IPS-15b (cell line): ENCODE measurements around the gene MAML2.

Experiments used
- H3K27me3 ChIP-seq: one replicate; pipeline ENCODE4 v1.6.1; 2013; ENCODE audit warnings: low read length; ENCODE audit not compliant: control insufficient read depth, insufficient read depth
- H3K36me3 ChIP-seq: one replicate; pipeline ENCODE4 v1.6.1; 2013; ENCODE audit warnings: low read length; ENCODE audit not compliant: control insufficient read depth, insufficient read depth
- H3K4me1 ChIP-seq: one replicate; pipeline ENCODE4 v1.6.1; 2013; ENCODE audit warnings: mild to moderate bottlenecking, low read length; ENCODE audit not compliant: control insufficient read depth, insufficient read depth
- H3K4me3 ChIP-seq: one replicate; pipeline ENCODE4 v1.5.1; 2013; ENCODE audit warnings: low read depth, low read length
- H3K9ac ChIP-seq: one replicate; pipeline ENCODE4 v1.6.1; 2013; ENCODE audit warnings: low read depth, mild to moderate bottlenecking, low read length
- H3K9me3 ChIP-seq: one replicate; pipeline ENCODE4 v1.6.1; 2013; ENCODE audit warnings: mild to moderate bottlenecking, low read length; ENCODE audit not compliant: control insufficient read depth, insufficient read depth

The MAML2 gene

DNA sequence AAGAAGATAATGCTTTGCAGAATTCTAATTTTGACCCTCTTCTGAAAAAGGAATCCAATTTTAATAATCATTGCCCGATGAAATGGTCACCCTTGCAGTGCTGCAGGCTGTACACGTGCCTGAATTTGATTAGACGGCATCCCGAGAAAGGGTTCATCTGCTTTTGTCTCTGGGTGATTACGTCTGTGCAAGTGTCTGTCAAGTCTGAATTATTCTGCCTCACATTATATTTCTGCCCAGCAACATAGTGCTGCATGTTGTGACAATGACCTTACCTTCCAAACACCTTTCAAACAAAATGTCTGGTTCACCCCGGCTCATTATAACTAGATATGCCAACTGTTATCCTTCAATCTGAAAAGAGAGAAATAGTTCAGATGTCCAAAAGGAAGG lies 164.1 kb downstream of the MAML2 start:
- Histone ChIP-seq H3K27me3 (no peaks in the 10 kb centered on the region), H3K4me3 (no peak overlapping the region), H3K9ac (no peak overlapping the region), H3K9me3 (no peaks in the 10 kb centered on the region), H3K4me1 (peaks cover 22% of the 10 kb centered on the region), H3K36me3 (no peaks in the 10 kb centered on the region)

DNA sequence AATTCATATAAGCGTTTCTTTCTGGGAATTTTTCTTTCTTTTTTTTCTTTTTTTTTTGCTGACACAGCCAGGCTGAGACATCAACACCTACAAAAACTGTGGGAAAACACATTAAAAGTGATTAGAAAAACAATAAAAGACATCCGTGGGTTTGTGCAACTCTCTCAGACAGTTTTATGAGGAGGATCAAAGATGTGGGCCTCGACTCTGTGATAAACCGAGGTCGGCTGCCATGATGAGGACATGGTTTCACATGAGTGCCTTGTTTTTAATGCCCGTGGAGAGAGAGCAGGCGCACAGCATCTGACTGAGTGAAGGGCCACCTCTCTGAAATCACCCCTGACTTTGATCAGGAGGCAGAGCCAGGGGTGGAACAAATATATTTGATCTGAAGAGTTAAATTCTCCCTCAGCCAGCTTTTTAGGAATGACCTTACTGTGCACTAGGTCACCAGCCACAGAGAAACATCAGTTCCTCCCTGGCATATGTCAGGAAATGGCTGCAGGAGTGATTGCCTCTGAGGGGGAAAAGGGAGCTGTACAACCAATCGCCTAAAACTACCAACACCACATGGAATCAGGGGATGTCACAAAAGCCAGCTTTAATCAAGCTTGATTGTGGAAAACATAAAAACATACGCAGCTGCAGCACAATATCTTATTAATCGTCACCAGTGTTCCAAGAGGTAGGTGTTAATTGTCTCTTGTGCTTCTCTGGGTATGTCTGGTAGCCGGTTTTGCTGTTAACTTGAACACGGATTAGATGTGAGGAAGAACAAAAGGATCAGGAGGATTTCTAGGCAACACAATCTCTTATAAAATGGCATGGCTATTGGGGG lies 164.7 kb downstream of the MAML2 start:
- Histone ChIP-seq H3K4me3 (no peak overlapping the region), H3K27me3 (no peaks in the 10 kb centered on the region), H3K36me3 (no peaks in the 10 kb centered on the region), H3K9me3 (no peaks in the 10 kb centered on the region), H3K9ac (no peak overlapping the region), H3K4me1 (peaks cover 22% of the 10 kb centered on the region)

DNA sequence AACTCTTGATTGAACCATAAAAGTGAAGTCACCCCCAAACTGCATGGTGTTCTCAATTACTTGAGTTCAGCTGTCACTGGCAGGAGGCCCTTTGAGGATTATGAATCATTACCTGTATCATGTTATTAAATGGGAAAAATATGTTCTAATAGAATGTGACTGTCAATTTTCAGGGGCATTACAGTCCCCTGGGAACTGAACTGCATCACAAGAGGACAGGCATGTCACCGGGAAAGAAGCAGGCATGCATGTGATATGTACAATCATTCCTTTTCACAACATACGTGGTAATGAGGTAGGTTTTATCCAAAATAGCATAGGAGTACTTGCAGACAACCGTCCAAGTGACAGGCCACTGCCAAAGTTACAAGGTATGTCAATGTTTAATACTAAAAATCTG lies 165.8 kb downstream of the MAML2 start:
- Histone ChIP-seq H3K36me3 (no peaks in the 10 kb centered on the region), H3K27me3 (no peaks in the 10 kb centered on the region), H3K9ac (no peak overlapping the region), H3K4me1 (peaks cover 18% of the 10 kb centered on the region), H3K4me3 (no peak overlapping the region), H3K9me3 (no peaks in the 10 kb centered on the region)

DNA sequence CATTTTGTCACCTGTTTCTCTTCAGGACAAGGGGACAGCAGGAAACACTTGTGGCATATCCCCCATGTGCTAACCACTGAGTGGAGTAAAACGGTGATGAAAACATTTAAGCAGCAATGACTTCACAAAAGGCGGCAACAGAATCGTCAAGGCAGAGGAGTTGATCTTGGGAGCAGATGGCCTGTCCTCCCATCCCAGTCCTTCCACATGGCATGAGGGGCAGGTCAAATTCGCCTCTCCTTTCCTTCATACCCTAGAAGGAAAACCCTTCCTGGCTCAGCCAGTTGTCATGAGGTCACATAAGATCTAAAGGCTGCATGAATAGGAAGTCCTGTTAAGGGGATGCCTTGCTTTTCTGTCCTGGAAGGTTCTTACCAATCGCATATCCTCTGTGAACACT lies 169.1 kb downstream of the MAML2 start:
- H3K27me3 ChIP-seq, result no peaks in the 10 kb centered on the region
- H3K9ac ChIP-seq, result no peak overlapping the region
- H3K9me3 ChIP-seq, result no peaks in the 10 kb centered on the region
- no peak overlapping the region for H3K4me3 ChIP-seq
- H3K36me3 ChIP-seq, result no peaks in the 10 kb centered on the region
- peaks cover 2% of the 10 kb centered on the region for H3K4me1 ChIP-seq

DNA sequence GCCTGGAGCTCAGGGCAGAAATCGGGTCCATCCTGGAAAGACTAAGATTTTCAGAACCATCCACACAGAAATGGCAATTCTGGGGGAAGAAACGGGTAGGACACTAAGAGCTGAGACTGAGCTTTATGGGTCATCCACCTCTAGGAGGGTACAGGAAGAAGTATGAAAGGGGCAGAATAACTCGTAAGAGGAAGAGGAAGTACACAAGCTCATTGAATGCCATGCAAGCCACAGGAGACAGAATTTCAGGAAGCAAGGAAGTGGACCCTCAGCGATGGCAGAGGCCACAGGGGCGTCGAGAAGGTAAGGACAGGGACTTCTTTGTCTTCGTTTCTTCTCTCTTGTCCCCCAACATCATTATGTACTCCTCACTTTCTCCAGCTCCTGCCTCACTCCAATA lies 169.6 kb downstream of the MAML2 start:
- H3K9ac ChIP-seq, result no peak overlapping the region
- H3K9me3 ChIP-seq, result no peaks in the 10 kb centered on the region

DNA sequence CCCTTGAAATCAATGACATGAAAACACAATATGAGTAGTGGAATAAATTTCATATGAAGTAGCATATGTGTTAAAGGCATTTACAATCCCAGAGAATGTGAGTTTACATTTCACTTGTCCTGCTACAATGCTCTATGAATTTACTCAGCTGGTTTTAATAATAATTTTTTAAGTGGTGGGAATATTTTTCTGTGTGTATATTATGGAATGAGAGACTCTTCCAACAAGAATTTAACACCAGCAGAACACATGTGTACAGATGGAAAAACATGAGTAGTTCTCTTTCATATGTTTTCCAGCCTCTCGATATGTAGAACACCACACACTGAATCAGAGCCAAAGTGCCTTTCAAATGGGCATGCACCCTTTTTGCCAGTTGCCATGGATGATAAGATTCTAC lies 170.4 kb downstream of the MAML2 start:
- Histone ChIP-seq H3K9ac (no peak overlapping the region), H3K9me3 (no peaks in the 10 kb centered on the region), H3K36me3 (no peaks in the 10 kb centered on the region), H3K27me3 (no peaks in the 10 kb centered on the region), H3K4me1 (peaks cover 2% of the 10 kb centered on the region), H3K4me3 (no peak overlapping the region)

More for the DNA sequence above, 169.6 kb downstream of the MAML2 start:
- Histone ChIP-seq H3K36me3 (no peaks in the 10 kb centered on the region), H3K4me1 (peaks cover 2% of the 10 kb centered on the region), H3K4me3 (no peak overlapping the region), H3K27me3 (no peaks in the 10 kb centered on the region)

DNA sequence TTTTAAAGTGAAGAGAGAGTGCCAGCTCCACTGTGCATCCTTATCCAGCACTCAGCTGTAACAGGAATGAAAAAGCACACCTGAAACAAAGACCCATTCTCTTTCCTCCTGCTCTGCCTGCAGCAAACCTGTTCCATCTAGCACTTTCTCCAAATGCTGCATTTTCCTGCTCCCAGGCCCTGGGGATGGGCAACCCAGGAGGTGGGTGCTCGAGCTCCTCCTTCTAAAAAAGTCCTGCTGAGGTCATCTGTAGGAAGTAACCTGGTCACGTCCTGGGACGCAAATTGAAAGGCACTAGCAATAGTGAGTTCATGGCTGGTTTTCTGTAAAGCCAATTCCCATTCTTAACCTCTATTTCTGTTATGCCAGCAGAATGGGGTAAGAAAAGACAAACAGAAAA lies 173.7 kb downstream of the MAML2 start:
- Histone ChIP-seq H3K9ac (no peak overlapping the region), H3K27me3 (no peaks in the 10 kb centered on the region), H3K4me3 (no peak overlapping the region), H3K36me3 (no peaks in the 10 kb centered on the region), H3K9me3 (no peaks in the 10 kb centered on the region), H3K4me1 (peaks cover 2% of the 10 kb centered on the region)

DNA sequence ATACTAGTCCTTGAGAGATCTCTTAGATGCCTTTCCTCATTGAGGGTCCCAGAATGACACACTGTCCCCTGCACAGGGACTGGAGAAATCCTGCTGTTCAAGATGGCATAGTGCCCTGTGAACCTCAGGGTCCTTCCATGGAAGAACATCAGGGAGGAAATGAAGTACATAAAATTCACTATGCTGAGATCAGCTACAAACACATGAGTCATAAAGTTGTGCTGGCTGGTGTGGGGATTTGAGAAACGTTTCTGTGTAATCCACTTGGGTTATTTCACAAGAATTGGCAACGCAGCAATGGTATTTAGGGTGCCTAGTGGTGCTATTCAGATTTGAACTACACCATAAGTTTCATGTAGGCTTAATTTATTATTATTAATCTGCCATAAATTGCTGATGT lies 174.4 kb downstream of the MAML2 start:
- H3K27me3 ChIP-seq, result no peaks in the 10 kb centered on the region
- peaks cover 2% of the 10 kb centered on the region for H3K4me1 ChIP-seq
- H3K9ac ChIP-seq, result no peak overlapping the region
- H3K9me3 ChIP-seq, result no peaks in the 10 kb centered on the region
- no peak overlapping the region for H3K4me3 ChIP-seq
- H3K36me3 ChIP-seq, result no peaks in the 10 kb centered on the region

DNA sequence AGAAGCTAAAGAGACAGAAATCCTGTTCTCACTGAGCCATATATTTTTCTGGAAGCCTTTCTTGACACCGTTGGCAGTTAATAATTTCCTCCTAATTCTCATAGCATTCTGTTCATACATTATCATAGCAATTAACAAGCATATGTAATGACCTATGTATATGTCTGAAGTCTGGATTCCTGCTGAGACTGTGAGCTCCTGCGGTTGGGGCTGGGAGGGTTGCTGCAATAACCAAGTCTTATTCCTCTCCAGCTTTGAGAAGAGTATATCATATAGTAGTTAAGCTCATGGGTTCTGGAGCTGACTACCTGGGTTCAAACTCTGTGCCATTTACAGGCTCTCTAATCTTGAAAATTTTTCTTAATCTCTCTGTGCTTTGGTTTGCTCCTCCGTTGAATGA lies 175.2 kb downstream of the MAML2 start:
- Histone ChIP-seq H3K9ac (no peak overlapping the region), H3K4me1 (peaks cover 2% of the 10 kb centered on the region), H3K36me3 (no peaks in the 10 kb centered on the region)

DNA sequence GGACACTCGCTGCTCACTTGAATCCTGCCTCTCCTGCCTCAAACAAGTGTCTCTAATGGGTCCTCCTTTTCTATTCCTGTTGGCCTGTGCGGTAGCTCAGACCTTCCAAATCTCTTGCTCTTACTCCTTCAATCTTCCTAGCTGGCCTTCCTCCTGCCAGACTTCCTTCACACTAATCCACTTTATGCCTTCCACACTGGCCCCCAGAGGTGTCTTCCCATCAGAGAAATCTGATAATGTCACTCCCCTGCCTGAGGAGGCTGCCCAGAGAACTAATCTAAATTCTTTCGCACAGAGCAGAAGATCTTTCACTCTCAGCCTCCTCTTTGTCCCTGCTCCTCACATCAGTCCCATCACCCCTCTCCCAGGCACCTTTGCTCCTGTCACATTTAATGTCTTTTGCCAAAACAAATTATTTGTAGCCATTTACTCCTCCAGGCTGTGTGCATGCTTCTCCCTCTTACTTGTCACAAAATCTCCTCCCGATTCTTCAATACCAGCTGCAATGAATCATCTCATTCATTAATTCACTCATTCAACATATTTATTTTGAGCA lies 175.7 kb downstream of the MAML2 start:
- Histone ChIP-seq H3K27me3 (no peaks in the 10 kb centered on the region), H3K9ac (no peak overlapping the region), H3K9me3 (no peaks in the 10 kb centered on the region), H3K4me3 (no peak overlapping the region), H3K36me3 (no peaks in the 10 kb centered on the region), H3K4me1 (peaks cover 2% of the 10 kb centered on the region)

More for the DNA sequence above, 175.2 kb downstream of the MAML2 start:
- no peak overlapping the region for H3K4me3 ChIP-seq
- H3K9me3 ChIP-seq, result no peaks in the 10 kb centered on the region
- no peaks in the 10 kb centered on the region for H3K27me3 ChIP-seq

DNA sequence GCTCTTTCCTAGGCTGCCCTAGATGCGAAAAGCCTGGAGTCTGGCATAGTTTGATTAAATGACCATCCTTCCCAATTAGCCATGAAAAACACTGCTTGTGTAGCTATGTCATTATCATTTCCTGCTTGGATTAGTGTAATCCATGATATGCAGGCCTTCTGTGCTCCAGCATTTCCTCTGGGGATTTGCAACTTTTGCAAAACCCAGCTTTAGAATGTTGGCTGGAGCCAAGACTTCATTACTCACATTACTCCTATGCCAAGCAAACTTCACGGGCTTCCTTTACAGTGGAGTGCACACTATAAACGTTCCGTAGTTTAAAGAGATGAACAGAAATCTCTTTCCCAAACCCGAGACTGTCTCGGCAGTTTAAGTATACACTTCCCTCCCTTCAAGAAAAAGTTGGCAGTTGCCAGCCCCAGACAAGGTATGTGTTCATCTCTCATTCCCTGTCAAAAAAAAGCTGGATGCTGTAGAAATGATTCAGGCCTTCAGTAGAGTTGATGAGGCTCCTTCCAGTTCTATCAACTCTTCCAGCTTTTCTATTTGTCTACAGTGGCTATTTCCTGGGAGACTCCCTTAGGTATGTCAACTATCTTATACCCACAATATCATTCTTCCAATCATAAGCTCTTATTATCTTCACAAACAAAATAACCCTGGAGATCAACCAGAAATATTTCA lies 180.0 kb downstream of the MAML2 start:
- Histone ChIP-seq H3K4me1 (peaks cover 14% of the 10 kb centered on the region), H3K36me3 (no peaks in the 10 kb centered on the region), H3K27me3 (no peaks in the 10 kb centered on the region), H3K9ac (no peak overlapping the region), H3K4me3 (no peak overlapping the region), H3K9me3 (no peaks in the 10 kb centered on the region)
